Activated T-helper 2 cell treated with anti-CD3 and anti-CD28 coated beads, Interferon-gamma antibody, Interleukin-2, Interleukin-4, amounts not matched to agents 10 μg/mL and 5 μg/mL and 100 μg/mL, durations not matched to agents 14 hours and 24 hours and 36 hours (primary cell): ENCODE measurements around the gene MDH1. TPM values are rescaled to one million over a fixed set of nuclear protein-coding genes. Genes with fewer than 3 reads are reported as not detected.
"Not testable (repeated sequence)": the region's sequence is repeated elsewhere in the genome, so short reads cannot be mapped to it uniquely, and the experiment has no call there.

Experiments used
- DNase-seq: peaks from one replicate; pipeline ENCODE4 v3.0.0; 2021; ENCODE audit warnings: low spot score
- H3K27ac Mint-ChIP-seq: one replicate; pipeline ENCODE4 v1.8.0; 2021; ENCODE audit warnings: mixed read lengths
- H3K27me3 Mint-ChIP-seq: one replicate; pipeline ENCODE4 v1.8.0; 2021; ENCODE audit warnings: low read depth, mixed read lengths
- H3K36me3 Mint-ChIP-seq: one replicate; pipeline ENCODE4 v1.8.0; 2021; ENCODE audit warnings: low read depth, mixed read lengths
- H3K4me1 Mint-ChIP-seq: one replicate; pipeline ENCODE4 v1.8.0; 2021; ENCODE audit warnings: low read depth, mixed read lengths
- H3K4me3 Mint-ChIP-seq: one replicate; pipeline ENCODE4 v1.8.0; 2021; ENCODE audit warnings: low read depth, mild to moderate bottlenecking, moderate library complexity, mixed read lengths
- H3K9me3 Mint-ChIP-seq: one replicate; pipeline ENCODE4 v1.8.0; 2021; ENCODE audit warnings: mixed read lengths
- intact Hi-C: fragments of 100-400 bp; cut with micrococcal nuclease; formaldehyde crosslinking; loops from one replicate; pipeline ENCODE4 v1.15.1; 2023
- total RNA-seq: library from RNA; stranded (reverse); gene quantifications from 2 replicates; pipeline ENCODE4 v1.2.3, GENCODE V29; 2022

Gene MDH1
- total RNA-seq, 1 donor from 2014 or later = 212 TPM

GRCh38 chr2:63573026-63573425, 15.7 kb upstream of the MDH1 start:
- H3K27ac Mint-ChIP-seq, H3K36me3 Mint-ChIP-seq, intact Hi-C loops, H3K4me3 Mint-ChIP-seq, H3K27me3 Mint-ChIP-seq, DNase-seq, H3K4me1 Mint-ChIP-seq: not testable (repeated sequence)
- H3K9me3 Mint-ChIP-seq = peaks cover 13% of the 10 kb centered on the region

DNA sequence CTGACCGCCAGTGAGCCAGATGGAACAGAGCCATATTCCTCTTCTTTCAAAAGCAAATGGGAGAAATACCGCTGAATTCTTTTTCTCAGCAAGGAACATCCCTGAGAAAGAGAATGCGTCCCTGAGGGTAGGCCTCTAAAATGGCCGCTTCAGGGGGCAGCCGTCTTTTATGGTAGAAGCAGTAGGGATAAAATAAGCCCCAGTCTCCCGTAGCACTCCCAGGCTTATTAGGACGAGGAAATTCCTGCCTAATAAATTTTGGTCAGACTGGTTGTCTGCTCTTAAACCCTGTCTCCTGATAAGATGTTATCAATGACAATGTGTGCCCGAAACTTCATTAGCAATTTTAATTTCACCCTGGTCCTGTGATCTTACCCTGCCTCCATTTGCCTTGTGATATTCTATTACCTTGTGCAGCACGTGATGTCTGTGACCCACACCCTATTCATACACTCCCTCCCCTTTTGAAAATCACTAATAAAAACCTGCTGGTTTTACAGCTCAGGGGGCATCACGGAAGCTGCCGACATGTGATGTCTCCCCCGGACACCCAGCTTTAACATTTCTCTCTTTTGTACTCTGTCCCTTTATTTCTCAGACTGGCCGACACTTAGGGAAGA, 14.9 kb upstream of the MDH1 start:
- intact Hi-C loops, H3K4me1 Mint-ChIP-seq, H3K4me3 Mint-ChIP-seq, DNase-seq, H3K27me3 Mint-ChIP-seq, H3K27ac Mint-ChIP-seq, H3K36me3 Mint-ChIP-seq, H3K9me3 Mint-ChIP-seq: not testable (repeated sequence)

GRCh38 chr2:63576546-63576945, 12.2 kb upstream of the MDH1 start:
- intact Hi-C loops = no loop called here
- DNase-seq = no peak
- no peak overlapping the region for H3K27ac Mint-ChIP-seq
- H3K27me3 Mint-ChIP-seq = no peaks in the 10 kb centered on the region
- no peaks in the 10 kb centered on the region for H3K4me1 Mint-ChIP-seq
- no peak overlapping the region for H3K4me3 Mint-ChIP-seq
- peaks cover 6% of the 10 kb centered on the region for H3K9me3 Mint-ChIP-seq
- no peaks in the 10 kb centered on the region for H3K36me3 Mint-ChIP-seq

DNA sequence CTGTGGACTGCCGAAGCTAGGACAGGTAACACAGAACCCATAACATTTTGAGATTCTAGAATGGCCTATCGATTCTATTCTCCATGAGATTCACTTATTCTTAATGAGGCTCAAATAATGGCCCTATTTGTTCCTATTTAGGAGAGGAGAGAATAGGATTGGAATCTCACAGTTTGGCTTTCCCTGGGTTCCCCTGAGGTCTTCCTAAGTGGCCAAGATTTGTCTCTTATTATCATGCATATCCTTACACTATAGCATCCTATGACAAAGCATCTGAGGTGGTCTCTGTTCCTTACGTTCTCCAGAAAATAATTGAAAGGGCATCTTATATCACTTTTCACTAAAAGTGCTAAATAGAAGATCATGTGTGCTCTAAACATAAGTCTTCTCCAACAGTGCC, 10.0 kb upstream of the MDH1 start:
- intact Hi-C loops = no loop called here
- no peaks in the 10 kb centered on the region for H3K4me1 Mint-ChIP-seq
- peaks cover 5% of the 10 kb centered on the region for H3K9me3 Mint-ChIP-seq
- H3K36me3 Mint-ChIP-seq = no peaks in the 10 kb centered on the region
- DNase-seq = no peak
- H3K27me3 Mint-ChIP-seq = no peaks in the 10 kb centered on the region
- no peak overlapping the region for H3K4me3 Mint-ChIP-seq
- no peak overlapping the region for H3K27ac Mint-ChIP-seq

GRCh38 chr2:63580651-63581297, 8.0 kb upstream of the MDH1 start:
- Mint-ChIP-seq H3K36me3 (no peaks in the 10 kb centered on the region), H3K4me1 (no peaks in the 10 kb centered on the region), H3K27ac (no peak overlapping the region), H3K9me3 (no peaks in the 10 kb centered on the region), H3K27me3 (no peaks in the 10 kb centered on the region), H3K4me3 (no peak overlapping the region)
- intact Hi-C loops = loop anchor here (10.0 kb wide), 2 partner anchors 454 to 944 kb away; partner anchors contain the start of gene AFTPH
- no peak for DNase-seq

DNA sequence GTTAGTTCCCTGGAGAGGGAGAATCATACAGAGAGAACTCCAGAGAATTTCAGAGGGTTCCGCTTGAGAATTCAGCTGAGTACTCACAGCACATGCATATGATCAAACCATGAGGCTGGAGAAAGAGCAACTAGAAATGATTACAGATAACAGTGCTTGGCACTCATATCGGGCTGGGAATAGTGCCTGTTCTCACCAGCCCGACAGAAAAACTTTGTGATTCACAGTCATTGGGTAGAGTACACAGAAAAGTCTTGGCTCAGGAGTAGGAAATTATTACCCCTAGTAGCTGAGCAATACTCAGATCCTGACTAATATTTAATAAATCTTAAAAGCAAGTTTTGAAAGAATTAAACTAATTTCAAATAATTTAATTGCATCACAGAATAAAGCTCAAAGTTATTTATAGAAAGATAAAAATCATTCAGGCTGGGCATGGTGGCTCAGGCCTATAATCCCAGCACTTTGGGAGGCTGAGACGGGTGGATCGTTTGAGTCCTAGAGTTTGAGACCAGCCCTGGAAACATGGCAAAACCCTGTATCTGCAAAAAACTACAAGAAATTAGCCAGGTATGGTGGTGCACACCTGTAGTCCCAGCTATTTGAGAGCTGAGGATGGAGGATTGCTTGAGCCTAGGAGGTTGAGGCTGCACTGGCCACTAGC, 7.3 kb upstream of the MDH1 start:
- Mint-ChIP-seq H3K9me3 (no peaks in the 10 kb centered on the region), H3K27me3 (no peaks in the 10 kb centered on the region), H3K27ac (no peak overlapping the region), H3K4me1 (no peaks in the 10 kb centered on the region), H3K36me3 (no peaks in the 10 kb centered on the region), H3K4me3 (no peak overlapping the region)
- intact Hi-C loops = loop anchor here (10.0 kb wide), 2 partner anchors 453 to 943 kb away; partner anchors contain the start of gene AFTPH
- DNase-seq = no peak

- H3K4me3 Mint-ChIP-seq = no peak overlapping the region
- no peaks in the 10 kb centered on the region for H3K36me3 Mint-ChIP-seq
- DNase-seq = no peak
- H3K9me3 Mint-ChIP-seq = no peaks in the 10 kb centered on the region
- peaks cover 11% of the 10 kb centered on the region for H3K4me1 Mint-ChIP-seq
- H3K27ac Mint-ChIP-seq = no peak overlapping the region
- no peaks in the 10 kb centered on the region for H3K27me3 Mint-ChIP-seq
- intact Hi-C loops = loop anchor here (10.0 kb wide), 2 partner anchors 452 to 942 kb away; partner anchors contain the start of gene AFTPH
Measured at GRCh38 chr2:63582873-63583272, 5.9 kb upstream of the MDH1 start.

DNA sequence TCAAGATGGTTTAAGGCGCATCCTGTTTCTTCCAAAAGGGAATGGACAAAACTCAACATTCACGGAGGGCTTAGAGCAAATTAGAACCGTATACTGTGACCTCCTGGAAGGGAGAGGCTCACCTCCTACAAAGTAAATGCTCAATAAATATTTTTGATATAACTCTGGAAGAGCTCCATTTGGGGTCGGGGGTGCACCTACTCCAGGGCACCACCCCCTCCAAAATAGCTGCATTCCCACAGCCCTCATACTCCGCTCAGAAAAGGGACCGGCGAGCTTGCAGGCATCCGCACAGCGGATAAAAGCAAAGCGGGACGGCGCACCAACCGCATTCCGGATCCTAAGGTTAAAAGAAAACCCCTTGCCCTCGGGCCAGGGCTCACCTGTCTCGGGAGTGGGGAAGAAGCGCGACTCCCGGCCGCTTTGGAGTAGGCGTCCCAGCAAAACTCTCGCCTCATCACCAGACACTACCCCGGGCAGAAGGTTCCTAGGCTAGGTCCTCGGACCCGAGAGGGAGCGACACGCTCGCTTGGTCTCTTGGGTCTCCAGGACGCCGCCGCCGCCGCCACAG, 864 bp upstream of the MDH1 start:
- H3K36me3 Mint-ChIP-seq = peaks cover 17% of the 10 kb centered on the region
- no peaks in the 10 kb centered on the region for H3K27me3 Mint-ChIP-seq
- DNase-seq = no peak
- no peaks in the 10 kb centered on the region for H3K9me3 Mint-ChIP-seq
- H3K27ac Mint-ChIP-seq = peak overlapping the region; percentile 91
- H3K4me1 Mint-ChIP-seq = peaks cover 32% of the 10 kb centered on the region
- H3K4me3 Mint-ChIP-seq = peak overlapping the region; percentile 99
- intact Hi-C loops = loop anchor here (1.0 to 10.0 kb wide), 9 partner anchors 253 to 1700 kb away; partner anchors contain the start of genes AFTPH, B3GNT2, CCT4 and EHBP1

- Mint-ChIP-seq H3K4me1 (peaks cover 36% of the 10 kb centered on the region), H3K36me3 (peaks cover 27% of the 10 kb centered on the region), H3K27ac (peak overlapping the region; percentile 91), H3K27me3 (no peaks in the 10 kb centered on the region), H3K4me3 (peak overlapping the region; percentile 99), H3K9me3 (no peaks in the 10 kb centered on the region)
- intact Hi-C loops = loop anchor here (2.0 to 10.0 kb wide), 6 partner anchors 271 to 1393 kb away; partner anchors contain the start of genes AFTPH and B3GNT2
- no peak for DNase-seq
Measured at GRCh38 chr2:63589148-63589958, 590 bp downstream of the MDH1 start.

DNA sequence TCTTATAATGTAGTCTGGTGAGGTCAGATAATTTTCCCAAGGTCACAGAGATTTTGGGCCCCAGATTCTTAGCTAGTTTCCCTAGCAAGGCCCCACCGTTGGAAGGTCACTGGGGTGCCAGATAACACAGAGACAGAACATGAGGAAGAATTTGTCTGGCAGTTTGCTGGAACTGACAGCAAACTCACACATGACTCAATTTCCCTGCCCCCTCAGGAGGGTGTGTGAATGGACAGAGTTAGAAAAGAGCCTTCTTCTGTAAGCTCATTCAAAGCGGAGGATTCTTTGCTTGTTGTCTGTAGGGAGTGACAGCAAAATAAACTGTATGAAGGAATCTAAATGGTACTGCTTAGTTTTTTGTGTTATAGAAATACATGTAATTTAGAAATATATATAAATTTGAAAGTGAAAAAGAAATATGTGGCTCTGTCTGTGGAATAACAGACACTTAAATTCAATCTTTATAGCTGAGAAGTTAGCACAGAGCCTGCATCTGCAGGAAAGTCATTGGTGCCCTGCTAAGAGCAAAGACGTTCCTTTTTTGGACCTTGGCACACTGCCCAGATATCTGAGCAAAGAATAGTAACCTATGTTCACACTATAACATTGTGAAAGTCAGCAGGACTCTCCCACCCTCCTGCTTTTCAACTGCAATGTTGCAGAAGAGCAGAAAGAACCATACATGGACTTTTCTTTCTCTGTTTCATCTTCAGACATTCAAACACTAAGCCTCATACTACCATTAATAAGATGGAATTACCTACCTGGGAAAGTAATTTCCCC, 2.1 kb downstream of the MDH1 start:
- Mint-ChIP-seq H3K9me3 (no peaks in the 10 kb centered on the region), H3K36me3 (peaks cover 42% of the 10 kb centered on the region), H3K4me3 (peak overlapping the region; percentile 99), H3K4me1 (peaks cover 36% of the 10 kb centered on the region), H3K27me3 (no peaks in the 10 kb centered on the region), H3K27ac (peak overlapping the region; percentile 46)
- DNase-seq = no peak
- intact Hi-C loops = no loop called here

GRCh38 chr2:63591566-63592175, 2.9 kb downstream of the MDH1 start:
- H3K4me3 Mint-ChIP-seq = no peak overlapping the region
- intact Hi-C loops = no loop called here
- peaks cover 39% of the 10 kb centered on the region for H3K4me1 Mint-ChIP-seq
- peaks cover 50% of the 10 kb centered on the region for H3K36me3 Mint-ChIP-seq
- H3K27me3 Mint-ChIP-seq = no peaks in the 10 kb centered on the region
- no peak for DNase-seq
- H3K27ac Mint-ChIP-seq = no peak overlapping the region
- H3K9me3 Mint-ChIP-seq = no peaks in the 10 kb centered on the region
